ENCODE data around the gene SDF2.

The SDF2 gene

DNA sequence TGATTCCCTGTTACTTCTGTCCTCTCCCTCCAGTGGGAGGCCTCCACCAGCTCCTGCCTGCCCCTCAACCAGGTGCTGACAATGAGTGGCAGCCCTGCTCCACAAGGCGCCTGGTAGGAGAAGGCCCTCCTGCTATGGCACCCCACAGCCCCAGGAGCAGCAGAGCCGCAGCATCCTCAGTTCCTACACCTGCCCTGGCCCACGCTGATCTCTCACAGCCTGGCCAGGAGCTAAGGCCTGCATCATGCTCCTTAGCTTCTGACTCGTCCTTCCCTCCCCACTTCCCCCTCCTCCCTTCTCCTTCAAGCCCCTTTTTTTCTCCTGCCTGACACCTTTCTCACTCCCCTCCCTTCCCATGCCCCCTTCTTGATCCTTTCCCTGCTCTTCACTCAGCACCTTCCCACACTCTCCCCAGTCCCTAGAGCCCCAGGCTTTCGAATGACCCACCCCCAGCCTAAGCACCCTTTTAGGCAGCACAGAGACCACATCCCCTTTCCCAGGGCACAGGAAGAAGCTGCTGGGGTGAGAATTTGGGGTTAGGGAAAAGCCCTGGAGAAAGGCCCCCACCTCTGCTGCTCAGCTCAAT, 43.5 kb upstream of the SDF2 start:
- H3K4me3 ChIP-seq (ENCODE audit: low read depth, low read length): no peak overlapping the region
- no peak for TF ChIP-seq CTCF (IDR thresholded peaks at IDR 0.05; ENCODE audit: low read depth, low read length, missing control alignments)
- no peak for DNase-seq (ENCODE audit: low read depth)
- in situ Hi-C loops (cut with HindIII; ENCODE audit: low sequenced_read_pairs): no loop called here

- in situ Hi-C loops (cut with HindIII; ENCODE audit: low sequenced_read_pairs): no loop called here
- no peak for DNase-seq (ENCODE audit: low read depth)
- TF ChIP-seq CTCF (IDR thresholded peaks at IDR 0.05; ENCODE audit: low read depth, low read length, missing control alignments): no peak
- H3K4me3 ChIP-seq (ENCODE audit: low read depth, low read length): no peak overlapping the region
Measured at GRCh38 chr17:28704219-28704858, 42.6 kb upstream of the SDF2 start.

DNA sequence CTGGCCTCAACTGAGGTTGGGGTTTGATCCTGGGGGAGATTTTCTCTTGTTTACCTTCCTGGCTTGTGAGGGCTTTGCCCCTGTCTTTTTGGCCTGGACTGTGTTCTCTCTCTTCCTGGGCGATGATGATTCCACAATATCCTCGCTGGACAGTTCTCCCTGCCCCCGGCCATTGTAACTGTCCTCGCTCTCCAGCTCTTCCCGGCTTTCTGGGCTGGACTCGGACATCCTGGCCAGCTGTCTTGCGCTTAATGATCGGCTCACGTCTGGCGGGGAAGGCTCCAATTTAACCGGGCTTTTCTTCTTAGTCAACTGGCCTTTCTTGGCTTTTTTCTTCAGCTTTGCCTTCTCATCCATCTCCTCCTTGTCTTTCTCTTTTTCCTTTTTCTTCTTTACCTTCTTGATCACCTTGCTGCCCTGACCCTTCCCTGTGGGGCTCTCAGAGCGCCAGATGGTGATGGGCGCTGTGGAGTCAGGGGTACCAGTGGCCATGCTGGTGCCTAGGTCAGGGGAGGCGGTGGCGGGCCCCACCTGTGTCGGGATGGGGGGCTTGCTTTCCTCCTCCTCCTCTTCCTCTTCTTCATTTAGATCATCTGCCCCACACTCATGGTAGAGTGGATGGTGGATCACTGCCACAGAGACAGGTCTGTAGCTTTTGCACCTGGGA, 42.0 kb upstream of the SDF2 start:
- DNase-seq (ENCODE audit: low read depth): no peak
- TF ChIP-seq CTCF (IDR thresholded peaks at IDR 0.05; ENCODE audit: low read depth, low read length, missing control alignments): no peak
- H3K4me3 ChIP-seq (ENCODE audit: low read depth, low read length): no peak overlapping the region

DNA sequence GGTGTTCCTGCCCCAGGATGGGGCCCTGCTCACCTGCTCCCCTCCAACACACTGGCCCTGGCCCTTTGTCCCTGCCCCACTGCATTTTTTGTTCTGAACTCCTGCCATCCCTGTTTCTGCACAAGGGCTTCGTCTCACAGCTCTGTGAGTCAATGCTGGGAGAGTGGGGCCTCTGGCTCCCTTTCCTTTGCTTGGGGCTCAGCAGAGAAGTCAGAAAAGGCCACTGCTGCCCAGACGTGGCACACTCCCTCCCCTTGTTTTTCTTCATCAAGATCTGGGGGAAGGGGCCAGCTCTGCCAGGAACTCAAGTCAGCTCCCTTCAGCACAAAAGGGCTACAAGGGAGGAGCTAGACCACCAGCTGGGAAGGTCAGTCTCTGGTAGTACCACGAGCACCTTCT, 41.0 kb upstream of the SDF2 start:
- no peak for DNase-seq (ENCODE audit: low read depth)
- H3K4me3 ChIP-seq (ENCODE audit: low read depth, low read length): no peak overlapping the region
- in situ Hi-C loops (cut with HindIII; ENCODE audit: low sequenced_read_pairs): no loop called here

More for the DNA sequence above, 42.0 kb upstream of the SDF2 start:
- in situ Hi-C loops (cut with HindIII; ENCODE audit: low sequenced_read_pairs): no loop called here

DNA sequence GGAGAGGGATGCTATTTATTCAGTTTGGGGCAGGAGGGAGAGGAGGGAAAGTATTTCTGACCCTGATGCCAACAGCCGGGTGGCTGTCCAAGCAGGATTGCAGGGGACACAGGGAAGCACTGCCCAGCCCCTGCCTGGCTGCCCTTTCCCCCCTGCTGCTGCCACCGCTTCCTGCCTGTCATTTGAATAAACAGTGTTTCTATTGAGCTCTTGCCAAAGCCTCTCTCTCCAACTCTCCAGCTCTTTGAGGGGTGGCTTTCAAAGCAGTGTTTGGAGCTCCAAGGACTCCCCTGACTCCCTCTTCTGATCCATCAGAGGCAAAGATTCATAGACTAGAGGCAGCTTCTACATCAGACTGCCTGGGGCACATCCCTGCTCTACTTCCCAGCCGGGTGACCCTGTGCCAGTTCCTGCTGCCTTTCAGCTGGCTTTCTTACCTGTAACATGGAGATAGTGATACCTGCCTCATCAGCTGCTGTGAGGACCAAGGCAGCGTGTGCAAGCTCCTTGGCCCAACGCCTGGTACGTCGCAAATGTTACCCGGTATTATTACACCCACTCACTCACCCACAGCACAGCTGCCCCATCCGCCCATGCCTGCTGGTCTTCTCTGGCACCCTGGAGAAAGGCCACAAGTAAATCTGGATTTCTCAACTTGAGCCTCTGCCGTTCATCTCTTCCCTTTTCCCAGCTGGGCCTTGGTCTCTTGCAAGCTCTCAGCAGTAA, 40.5 kb upstream of the SDF2 start:
- no peak for TF ChIP-seq CTCF (IDR thresholded peaks at IDR 0.05; ENCODE audit: low read depth, low read length, missing control alignments)
- in situ Hi-C loops (cut with HindIII; ENCODE audit: low sequenced_read_pairs): no loop called here
- no peak overlapping the region for H3K4me3 ChIP-seq (ENCODE audit: low read depth, low read length)
- no peak for DNase-seq (ENCODE audit: low read depth)

More for the DNA sequence above, 41.0 kb upstream of the SDF2 start:
- no peak for TF ChIP-seq CTCF (IDR thresholded peaks at IDR 0.05; ENCODE audit: low read depth, low read length, missing control alignments)

DNA sequence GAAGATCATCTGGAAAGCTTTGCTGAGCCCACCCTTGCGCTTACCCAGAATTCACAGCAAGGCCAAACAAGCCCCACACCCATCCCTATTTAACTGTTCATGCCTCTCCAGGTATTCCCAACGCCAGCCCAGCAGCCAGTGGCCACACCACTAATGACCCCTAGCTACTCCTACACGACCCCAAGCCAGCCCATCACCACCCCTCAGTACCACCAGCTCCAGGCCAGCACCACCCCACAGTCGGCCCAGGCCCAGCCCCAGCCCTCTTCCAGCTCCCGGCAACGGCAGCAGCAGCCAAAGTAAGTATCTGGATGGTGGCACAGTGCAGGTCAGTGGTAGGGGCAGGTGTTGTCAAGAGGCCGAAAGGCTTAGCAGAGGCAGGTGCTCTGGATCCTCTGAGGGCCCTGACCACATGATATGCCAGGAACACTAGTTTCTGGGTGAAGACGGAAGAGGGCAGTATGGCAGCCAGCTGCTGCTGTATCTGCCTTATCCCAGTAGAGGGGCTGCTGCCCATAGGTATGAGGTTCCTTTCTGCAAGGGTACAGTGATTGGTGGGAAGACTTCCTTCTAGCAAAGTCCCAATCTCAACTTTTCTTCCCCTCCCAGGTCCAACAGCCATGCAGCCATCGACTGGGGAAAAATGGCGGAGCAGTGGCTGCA, 39.3 kb upstream of the SDF2 start:
- DNase-seq (ENCODE audit: low read depth): no peak
- no peak for TF ChIP-seq CTCF (IDR thresholded peaks at IDR 0.05; ENCODE audit: low read depth, low read length, missing control alignments)
- H3K4me3 ChIP-seq (ENCODE audit: low read depth, low read length): no peak overlapping the region
- in situ Hi-C loops (cut with HindIII; ENCODE audit: low sequenced_read_pairs): no loop called here

All from astrocyte of the cerebellum (primary cell).